BE2C (cell line): ENCODE measurements around the gene UNK.

Experiments used
- DNase-seq: peaks from one replicate; pipeline ENCODE4 v3.0.0-alpha.2; 2020
- H3K27me3 ChIP-seq: fragments of 250-450 bp; sonication (Bioruptor Pico); 2 replicates; pipeline ENCODE4 v1.5.1; 2020; ENCODE audit warnings: mild to moderate bottlenecking
- H3K36me3 ChIP-seq: fragments of 250-450 bp; sonication (Bioruptor Pico); 2 replicates; pipeline ENCODE4 v1.5.1; 2020; ENCODE audit warnings: mild to moderate bottlenecking
- H3K4me1 ChIP-seq: fragments of 250-450 bp; sonication (Bioruptor Pico); 2 replicates; pipeline ENCODE4 v1.5.1; 2020
- H3K4me3 ChIP-seq: 2 replicates; pipeline ENCODE4 v1.5.1; 2011; ENCODE audit warnings: low read depth, low read length
- H3K9me3 ChIP-seq: fragments of 250-450 bp; sonication (Bioruptor Pico); 2 replicates; pipeline ENCODE4 v1.5.1; 2020
- CTCF ChIP-seq: IDR thresholded peaks from 2 replicates; pipeline ENCODE4 v1.5.1; 2012; ENCODE audit warnings: mild to moderate bottlenecking, low read depth, low read length

Gene UNK

GRCh38 chr17:75753514-75754377, 30.9 kb upstream of the UNK start:
- peak; percentile 83 for DNase-seq
- Histone ChIP-seq H3K36me3 (no peaks in the 10 kb centered on the region), H3K9me3 (no peaks in the 10 kb centered on the region), H3K4me1 (no peaks in the 10 kb centered on the region; the same call in 1 of the 2 replicates), H3K4me3 (peak overlapping the region; percentile 38), H3K27me3 (no peaks in the 10 kb centered on the region)
- peak; percentile 51 for TF ChIP-seq CTCF

DNA sequence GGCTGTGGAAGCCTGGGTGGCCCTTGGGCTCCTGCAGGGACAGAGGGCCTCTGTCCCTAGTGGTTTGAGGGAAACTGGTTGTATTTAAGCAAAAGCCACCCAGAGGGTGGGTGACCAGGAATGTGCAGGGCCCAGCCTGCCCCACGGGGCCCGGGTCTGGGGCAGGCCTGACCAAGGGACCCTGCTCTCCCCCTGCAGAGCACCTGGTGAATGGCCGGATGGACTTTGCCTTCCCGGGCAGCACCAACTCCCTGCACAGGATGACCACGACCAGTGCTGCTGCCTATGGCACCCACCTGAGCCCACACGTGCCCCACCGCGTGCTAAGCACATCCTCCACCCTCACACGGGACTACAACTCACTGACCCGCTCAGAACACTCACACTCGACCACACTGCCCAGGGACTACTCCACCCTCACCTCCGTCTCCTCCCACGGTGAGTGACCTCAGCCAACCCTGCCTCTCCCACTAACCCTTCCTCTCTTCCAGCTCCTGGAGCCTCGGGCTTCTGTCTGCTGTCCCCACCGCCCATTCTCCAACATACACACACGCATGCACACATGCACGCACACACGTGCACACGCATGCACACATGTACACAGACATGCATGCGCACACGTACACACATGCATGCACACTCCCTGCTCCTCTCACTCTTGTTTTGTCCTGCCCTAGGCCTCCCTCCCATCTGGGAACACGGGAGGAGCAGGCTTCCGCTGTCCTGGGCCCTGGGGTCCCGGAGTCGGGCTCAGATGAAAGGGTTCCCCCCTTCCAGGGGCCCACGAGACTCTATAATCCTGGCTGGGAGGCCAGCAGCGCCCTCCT, 30.0 kb upstream of the UNK start:
- TF ChIP-seq CTCF: no peak
- Histone ChIP-seq H3K9me3 (no peaks in the 10 kb centered on the region), H3K4me1 (no peaks in the 10 kb centered on the region; the same call in 1 of the 2 replicates), H3K27me3 (no peaks in the 10 kb centered on the region), H3K4me3 (no peak overlapping the region), H3K36me3 (no peaks in the 10 kb centered on the region)
- DNase-seq: no peak

DNA sequence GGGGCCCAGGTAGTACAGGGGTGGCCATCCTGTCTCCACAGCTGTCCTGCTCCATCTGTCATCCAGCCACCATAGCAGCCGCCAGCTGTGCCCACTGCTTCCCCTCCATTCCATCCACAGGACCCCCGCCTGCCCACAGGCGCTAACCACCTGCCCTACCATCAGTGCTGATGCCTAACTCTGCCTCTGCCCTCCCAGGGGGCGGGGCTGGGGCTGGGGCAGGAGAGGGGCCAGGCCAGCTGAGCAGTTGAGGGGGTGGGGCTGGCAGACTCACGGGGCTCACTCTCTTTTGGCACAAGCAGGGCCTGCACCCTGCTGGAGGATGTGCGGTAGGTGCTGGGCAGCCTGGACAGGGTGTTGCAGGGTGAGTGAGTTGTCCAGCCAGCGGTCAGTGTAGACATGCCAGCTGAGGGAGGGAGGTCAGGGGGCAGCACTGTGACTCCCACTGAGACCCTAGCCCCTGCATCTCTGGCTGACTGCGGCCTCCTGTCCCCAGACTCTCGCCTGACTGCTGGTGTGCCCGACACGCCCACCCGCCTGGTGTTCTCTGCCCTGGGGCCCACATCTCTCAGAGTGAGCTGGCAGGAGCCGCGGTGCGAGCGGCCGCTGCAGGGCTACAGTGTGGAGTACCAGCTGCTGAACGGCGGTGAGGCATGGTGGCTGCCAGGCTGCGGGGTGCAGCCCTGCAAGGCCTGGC, 29.3 kb upstream of the UNK start:
- Histone ChIP-seq H3K4me3 (no peak overlapping the region), H3K36me3 (no peaks in the 10 kb centered on the region), H3K27me3 (no peaks in the 10 kb centered on the region), H3K4me1 (no peaks in the 10 kb centered on the region; the same call in 1 of the 2 replicates), H3K9me3 (no peaks in the 10 kb centered on the region)
- DNase-seq: peak; percentile 75
- TF ChIP-seq CTCF: no peak

- Histone ChIP-seq H3K9me3 (no peaks in the 10 kb centered on the region), H3K4me3 (no peak overlapping the region), H3K4me1 (no peaks in the 10 kb centered on the region; the same call in 1 of the 2 replicates), H3K36me3 (no peaks in the 10 kb centered on the region), H3K27me3 (no peaks in the 10 kb centered on the region)
- no peak for TF ChIP-seq CTCF
- no peak for DNase-seq
Measured at GRCh38 chr17:75755990-75756389, 28.6 kb upstream of the UNK start.

DNA sequence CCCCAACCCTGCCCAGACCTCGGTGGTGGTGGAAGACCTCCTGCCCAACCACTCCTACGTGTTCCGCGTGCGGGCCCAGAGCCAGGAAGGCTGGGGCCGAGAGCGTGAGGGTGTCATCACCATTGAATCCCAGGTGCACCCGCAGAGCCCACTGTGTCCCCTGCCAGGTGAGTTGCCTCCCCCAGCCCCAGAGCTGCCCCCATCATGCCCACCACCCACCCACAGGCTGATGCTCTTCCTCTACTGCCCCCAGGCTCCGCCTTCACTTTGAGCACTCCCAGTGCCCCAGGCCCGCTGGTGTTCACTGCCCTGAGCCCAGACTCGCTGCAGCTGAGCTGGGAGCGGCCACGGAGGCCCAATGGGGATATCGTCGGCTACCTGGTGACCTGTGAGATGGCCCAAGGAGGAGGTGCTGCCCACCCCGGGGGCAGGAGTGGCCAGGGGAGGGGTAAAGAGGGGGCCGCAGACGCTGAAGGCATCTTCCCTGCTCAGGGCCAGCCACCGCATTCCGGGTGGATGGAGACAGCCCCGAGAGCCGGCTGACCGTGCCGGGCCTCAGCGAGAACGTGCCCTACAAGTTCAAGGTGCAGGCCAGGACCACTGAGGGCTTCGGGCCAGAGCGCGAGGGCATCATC, 28.0 kb upstream of the UNK start:
- no peak overlapping the region for H3K4me3 ChIP-seq
- no peak for TF ChIP-seq CTCF
- no peak for DNase-seq
- no peaks in the 10 kb centered on the region for H3K36me3 ChIP-seq
- H3K4me1 ChIP-seq: no peaks in the 10 kb centered on the region; the same call in 1 of the 2 replicates
- H3K27me3 ChIP-seq: no peaks in the 10 kb centered on the region
- no peaks in the 10 kb centered on the region for H3K9me3 ChIP-seq
